GM19395 (cell line): Measurements from ENCODE around the gene OAS3.

Experiments used
- ATAC-seq: cut with Tn5 transposase; IDR thresholded peaks from one replicate; pipeline ENCODE4 v1.9.1; 2021; ENCODE audit warnings: mild to moderate bottlenecking, moderate library complexity; ENCODE audit not compliant: unreplicated experiment

Gene OAS3

GRCh38 chr12:113007166-113007565 lies 68.9 kb downstream of the OAS3 start:
- ATAC-seq, result no peak

DNA sequence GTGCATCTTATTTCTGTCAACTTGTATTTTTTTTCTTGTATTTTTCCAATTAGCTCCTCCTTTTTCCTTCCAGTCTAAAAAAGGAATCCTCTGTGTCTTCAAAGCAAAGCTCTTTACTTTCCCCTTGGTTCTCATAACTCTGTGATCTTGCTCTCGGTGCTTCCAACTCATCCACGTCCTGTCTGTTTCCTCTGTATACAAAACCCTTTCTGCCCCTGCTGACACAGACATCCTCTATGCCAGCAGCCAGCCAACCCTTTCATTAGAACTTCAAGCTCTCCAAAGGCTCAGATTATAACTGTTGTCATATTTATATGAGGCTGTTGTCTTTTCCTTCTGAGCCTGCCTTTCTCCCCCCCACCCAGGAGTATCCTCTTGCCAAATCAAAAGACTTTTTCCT lies 72.4 kb downstream of the OAS3 start:
- no peak for ATAC-seq

DNA sequence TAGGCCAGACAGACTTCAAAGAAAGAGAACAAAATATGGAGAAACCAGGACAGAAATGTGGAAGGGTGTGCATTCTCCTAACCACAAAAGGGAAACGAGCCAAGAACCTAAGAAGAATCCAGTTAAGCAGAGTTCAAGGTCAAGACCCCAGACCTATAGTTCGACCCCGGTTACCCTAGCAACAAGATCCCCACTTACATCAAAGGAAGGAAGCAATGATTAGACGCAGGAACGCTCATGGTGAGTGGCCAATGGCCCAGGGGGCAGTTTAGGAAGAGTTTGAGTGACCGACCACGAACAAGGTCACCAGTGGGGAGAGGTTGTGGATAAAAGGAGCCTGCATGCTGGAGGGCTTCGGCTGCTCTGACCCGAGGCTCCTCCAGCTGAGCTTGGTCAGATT lies 76.3 kb downstream of the OAS3 start:
- ATAC-seq, result no peak

DNA sequence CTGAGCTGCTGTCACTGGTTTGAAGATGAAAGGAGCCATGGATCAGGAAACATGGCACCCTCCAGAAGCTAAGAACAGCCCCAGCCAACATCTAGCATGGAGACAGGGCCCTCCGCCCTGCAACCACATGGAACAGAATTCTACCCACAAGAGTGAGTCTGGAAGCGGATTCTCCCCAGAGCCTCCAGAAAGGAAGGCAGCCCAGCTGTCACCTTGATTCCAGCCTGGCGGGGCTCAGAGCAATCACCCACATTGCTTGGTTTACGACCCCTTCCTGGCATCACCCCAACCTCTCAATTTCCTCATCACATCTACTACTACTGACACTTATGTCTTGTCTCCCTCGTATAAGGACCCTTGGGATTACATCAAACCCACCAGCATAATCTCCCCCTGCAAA lies 78.5 kb downstream of the OAS3 start:
- no peak for ATAC-seq

DNA sequence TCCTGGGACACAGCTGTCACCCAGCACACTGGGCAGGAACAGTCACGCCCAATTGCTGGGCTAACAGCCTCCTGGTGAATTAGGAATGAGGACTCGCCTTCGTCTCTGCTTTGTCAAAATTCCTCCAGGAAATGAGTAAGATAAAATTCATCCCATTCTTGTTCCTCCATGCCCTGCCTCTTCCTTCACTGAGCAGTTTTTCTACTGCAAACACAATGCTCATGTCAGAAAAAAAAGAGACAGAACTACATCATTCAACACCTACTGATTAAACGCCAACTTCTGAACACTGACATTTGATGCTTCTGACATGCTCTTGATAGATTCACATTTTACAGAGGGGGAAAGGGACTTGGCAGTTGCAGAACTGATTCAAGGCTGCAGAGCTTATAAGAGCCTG lies 80.8 kb downstream of the OAS3 start:
- ATAC-seq, result no peak

DNA sequence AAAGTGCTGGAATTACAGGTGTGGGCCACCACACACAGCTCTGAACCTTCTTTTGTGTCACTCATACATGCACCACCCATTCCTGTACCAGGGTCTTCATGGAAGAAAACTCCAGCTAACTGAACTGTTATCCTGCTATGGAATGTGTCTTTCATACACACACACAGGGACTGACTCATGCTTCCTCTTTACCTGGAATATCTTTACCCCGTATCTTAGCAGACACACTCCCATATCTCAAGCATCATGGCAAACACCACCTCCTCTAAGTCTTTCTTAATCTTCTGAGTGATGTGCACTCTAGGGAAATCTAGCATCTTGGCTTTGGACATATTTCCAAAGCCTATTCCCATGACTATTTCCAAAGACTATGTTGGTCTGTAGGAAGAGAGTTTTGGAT lies 83.2 kb downstream of the OAS3 start:
- no peak for ATAC-seq
